ENCODE data around the gene ANXA6.

ANXA6 gene

GRCh38 chr5:151171529-151171928 is 13.9 kb upstream of the ANXA6 start:
- Histone ChIP-seq H3K27ac (replicated peaks) (0 out of 2 replicates have a peak overlapping the region, but pooled peaks have one; percentile 25), H3K4me3 (replicated peaks; ENCODE audit: insufficient read depth, low read length) (no peak overlapping the region), H3K27me3 (ENCODE audit: insufficient read depth, poor library complexity, severe bottlenecking) (no peaks in the 10 kb centered on the region)
- TF ChIP-seq CTCF (IDR thresholded peaks at IDR 0.05; ENCODE audit: insufficient read depth, low read length), result no peak
- no peak for TF ChIP-seq SPI1 (IDR thresholded peaks at IDR 0.05; ENCODE audit: borderline replicate concordance, low read depth)
- TF ChIP-seq POLR2AphosphoS5 (IDR thresholded peaks at IDR 0.05; ENCODE audit: low read depth), result no peak
- TF ChIP-seq REST (IDR thresholded peaks at IDR 0.05; ENCODE audit: insufficient replicate concordance, low read depth), result no peak
- TF ChIP-seq GABPA (IDR thresholded peaks at IDR 0.05; ENCODE audit: low read depth), result no peak
- peak; percentile 69 to 85 for DNase-seq (ENCODE audit: low read depth in 1 of 2, low spot score in 1 of 2)

- H3K4me3 ChIP-seq (replicated peaks; ENCODE audit: insufficient read depth, low read length), result no peak overlapping the region
- TF ChIP-seq SPI1 (IDR thresholded peaks at IDR 0.05; ENCODE audit: borderline replicate concordance, low read depth) (no peak), REST (IDR thresholded peaks at IDR 0.05; ENCODE audit: insufficient replicate concordance, low read depth) (no peak), GABPA (IDR thresholded peaks at IDR 0.05; ENCODE audit: low read depth) (no peak), CTCF (IDR thresholded peaks at IDR 0.05; ENCODE audit: insufficient read depth, low read length) (no peak), POLR2AphosphoS5 (IDR thresholded peaks at IDR 0.05; ENCODE audit: low read depth) (no peak)
- DNase-seq (ENCODE audit: low read depth in 1 of 2, low spot score in 1 of 2), result no peak
- H3K27ac ChIP-seq (replicated peaks), result no peak overlapping the region
- no peaks in the 10 kb centered on the region for H3K27me3 ChIP-seq (ENCODE audit: insufficient read depth, poor library complexity, severe bottlenecking)
Observed at GRCh38 chr5:151168602-151169344, 11.2 kb upstream of the ANXA6 start.

GRCh38 chr5:151167022-151167421 is 9.4 kb upstream of the ANXA6 start:
- no peak overlapping the region for H3K27ac ChIP-seq (replicated peaks)
- TF ChIP-seq GABPA (IDR thresholded peaks at IDR 0.05; ENCODE audit: low read depth) (no peak), REST (IDR thresholded peaks at IDR 0.05; ENCODE audit: insufficient replicate concordance, low read depth) (no peak), POLR2AphosphoS5 (IDR thresholded peaks at IDR 0.05; ENCODE audit: low read depth) (no peak), SPI1 (IDR thresholded peaks at IDR 0.05; ENCODE audit: borderline replicate concordance, low read depth) (no peak), CTCF (IDR thresholded peaks at IDR 0.05; ENCODE audit: insufficient read depth, low read length) (no peak)
- no peaks in the 10 kb centered on the region for H3K27me3 ChIP-seq (ENCODE audit: insufficient read depth, poor library complexity, severe bottlenecking)
- no peak for DNase-seq (ENCODE audit: low read depth in 1 of 2, low spot score in 1 of 2)
- H3K4me3 ChIP-seq (replicated peaks; ENCODE audit: insufficient read depth, low read length), result no peak overlapping the region
